C4-2B (cell line): ENCODE measurements around the gene SUMF1.

Experiments used
- H3K27ac ChIP-seq: fragments of 450-650 bp; 2 replicates; pipeline ENCODE4 v1.5.1; 2017
- ZFX ChIP-seq: fragments of 450-650 bp; IDR thresholded peaks from 2 replicates; pipeline ENCODE4 v1.6.1; 2017
- TF ChIP-seq, protein P1 (sequence below): fragments of 450-650 bp; conservative IDR thresholded peaks from 2 replicates; pipeline ENCODE4 v1.5.1; 2017; ENCODE audit warnings: mild to moderate bottlenecking

The SUMF1 gene

DNA sequence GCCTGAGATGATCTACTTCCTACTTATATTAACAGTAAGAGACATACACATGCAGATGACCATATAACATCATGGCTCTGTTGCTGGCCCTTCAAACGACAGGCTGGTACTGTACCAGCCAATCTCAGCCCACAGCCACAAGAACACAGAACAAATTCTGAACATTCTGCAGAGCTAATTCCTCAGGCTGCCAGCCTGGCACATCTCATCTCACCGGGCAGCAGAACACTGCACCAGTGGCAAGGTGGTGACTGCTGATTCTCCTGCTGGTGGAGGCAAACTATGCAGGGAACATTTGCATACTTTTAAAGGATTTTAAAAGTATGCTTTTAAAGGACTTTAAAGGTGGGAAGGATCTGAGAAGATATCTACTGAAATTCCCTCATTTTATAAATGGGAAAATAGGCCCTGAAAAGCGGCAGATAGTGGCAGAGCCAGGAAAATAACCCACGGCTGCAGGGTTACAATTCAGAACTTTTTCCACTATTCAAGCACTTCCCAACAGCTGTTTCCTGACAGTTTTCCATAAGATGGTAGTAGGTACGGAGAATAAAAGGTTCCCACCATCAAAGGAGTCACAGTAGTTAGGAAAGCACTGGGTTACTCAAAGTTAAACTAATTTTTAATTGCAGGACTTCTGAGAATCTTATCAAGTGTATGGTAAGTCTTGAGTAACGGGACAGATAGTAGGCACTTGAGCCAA lies 37.3 kb downstream of the SUMF1 start:
- H3K27ac ChIP-seq = no peak overlapping the region
- TF ChIP-seq, protein P1, sequence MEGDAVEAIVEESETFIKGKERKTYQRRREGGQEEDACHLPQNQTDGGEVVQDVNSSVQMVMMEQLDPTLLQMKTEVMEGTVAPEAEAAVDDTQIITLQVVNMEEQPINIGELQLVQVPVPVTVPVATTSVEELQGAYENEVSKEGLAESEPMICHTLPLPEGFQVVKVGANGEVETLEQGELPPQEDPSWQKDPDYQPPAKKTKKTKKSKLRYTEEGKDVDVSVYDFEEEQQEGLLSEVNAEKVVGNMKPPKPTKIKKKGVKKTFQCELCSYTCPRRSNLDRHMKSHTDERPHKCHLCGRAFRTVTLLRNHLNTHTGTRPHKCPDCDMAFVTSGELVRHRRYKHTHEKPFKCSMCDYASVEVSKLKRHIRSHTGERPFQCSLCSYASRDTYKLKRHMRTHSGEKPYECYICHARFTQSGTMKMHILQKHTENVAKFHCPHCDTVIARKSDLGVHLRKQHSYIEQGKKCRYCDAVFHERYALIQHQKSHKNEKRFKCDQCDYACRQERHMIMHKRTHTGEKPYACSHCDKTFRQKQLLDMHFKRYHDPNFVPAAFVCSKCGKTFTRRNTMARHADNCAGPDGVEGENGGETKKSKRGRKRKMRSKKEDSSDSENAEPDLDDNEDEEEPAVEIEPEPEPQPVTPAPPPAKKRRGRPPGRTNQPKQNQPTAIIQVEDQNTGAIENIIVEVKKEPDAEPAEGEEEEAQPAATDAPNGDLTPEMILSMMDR = no peak
- no peak for TF ChIP-seq ZFX

DNA sequence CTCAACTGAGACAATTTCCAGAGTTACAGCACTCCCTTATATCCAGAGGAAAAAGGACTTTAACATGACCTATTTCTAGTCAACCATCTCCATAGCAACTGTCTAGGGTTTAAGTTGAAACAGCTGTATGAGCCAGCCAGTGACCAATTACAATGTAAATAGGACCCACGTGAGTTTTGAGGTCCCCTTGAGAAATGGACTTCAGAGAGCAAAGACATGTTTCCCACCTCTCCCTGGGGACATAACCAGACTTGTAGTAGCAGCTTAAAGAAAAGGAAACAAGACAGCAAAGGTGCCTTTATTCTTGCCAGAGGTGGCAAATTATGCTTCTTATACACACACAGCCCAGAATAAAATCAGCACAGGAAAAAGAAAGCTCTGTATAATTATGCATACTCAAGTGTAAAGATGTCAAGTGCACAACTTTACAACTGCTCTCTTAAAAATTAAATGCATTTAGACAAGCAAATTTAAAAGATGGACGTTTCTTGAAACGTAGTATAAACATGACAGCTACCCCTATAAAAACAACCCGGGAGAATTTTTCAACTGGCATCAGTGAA lies 40.2 kb downstream of the SUMF1 start:
- H3K27ac ChIP-seq = no peak overlapping the region
- TF ChIP-seq ZFX = no peak
- TF ChIP-seq, protein P1 = no peak

DNA sequence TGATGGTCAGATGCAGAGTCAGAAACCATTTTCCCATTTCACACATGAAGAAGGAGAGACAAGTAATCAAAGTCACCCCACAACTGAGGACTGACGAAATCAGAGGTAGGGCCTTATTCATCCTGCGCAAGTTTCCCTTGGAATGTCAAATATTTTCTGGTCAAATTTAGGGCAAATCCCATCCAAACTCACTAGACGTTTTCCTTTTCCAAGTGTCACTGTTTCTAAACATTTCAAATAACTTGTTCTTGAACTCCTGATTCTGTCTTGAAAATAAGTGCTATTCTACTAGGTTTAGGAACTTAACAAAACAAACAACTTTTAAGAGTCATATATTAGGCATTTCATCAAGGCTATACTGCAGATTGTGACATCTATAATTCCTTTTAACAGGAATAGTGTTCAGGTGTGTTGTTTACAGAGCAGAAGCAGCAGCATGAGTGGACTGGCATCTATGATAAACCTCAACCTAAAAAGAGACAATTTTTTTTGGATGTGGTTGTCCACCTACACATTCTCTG lies 40.7 kb downstream of the SUMF1 start:
- no peak overlapping the region for H3K27ac ChIP-seq
- TF ChIP-seq ZFX = no peak
- TF ChIP-seq, protein P1 = no peak

GRCh38 chr3:4425707-4426106 lies 41.4 kb downstream of the SUMF1 start:
- TF ChIP-seq, protein P1 = no peak
- no peak for TF ChIP-seq ZFX
- no peak overlapping the region for H3K27ac ChIP-seq

- TF ChIP-seq, protein P1 = no peak
- TF ChIP-seq ZFX = no peak
- no peak overlapping the region for H3K27ac ChIP-seq
Measured at GRCh38 chr3:4425055-4425454, 42.0 kb downstream of the SUMF1 start.

DNA sequence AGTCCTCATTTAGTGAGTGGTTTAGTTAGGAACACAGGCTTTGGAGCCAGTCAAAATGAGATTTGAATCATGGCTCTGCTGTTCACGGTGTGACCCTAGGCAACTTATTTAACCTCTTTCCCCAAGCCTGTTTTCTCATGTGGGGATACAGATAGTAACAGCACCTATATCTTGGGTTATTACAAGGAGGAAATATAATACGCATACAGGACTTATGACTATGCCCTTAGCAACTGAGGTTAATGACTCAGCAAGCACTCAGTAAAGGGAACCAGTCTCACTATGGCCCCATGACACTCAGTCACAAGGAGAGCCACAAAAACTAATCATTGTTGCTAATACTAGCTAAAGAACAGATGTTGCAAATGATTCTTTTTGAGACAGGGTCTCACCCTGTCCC lies 45.9 kb downstream of the SUMF1 start:
- TF ChIP-seq ZFX = no peak
- H3K27ac ChIP-seq = no peak overlapping the region

- H3K27ac ChIP-seq = no peak overlapping the region
Measured at GRCh38 chr3:4419920-4420319, 47.1 kb downstream of the SUMF1 start.

More at GRCh38 chr3:4419920-4420319, 47.1 kb downstream of the SUMF1 start:
- TF ChIP-seq, protein P1 = no peak
- TF ChIP-seq ZFX = no peak
